ENCODE data around the gene CD7.

- TF ChIP-seq, protein P1, sequence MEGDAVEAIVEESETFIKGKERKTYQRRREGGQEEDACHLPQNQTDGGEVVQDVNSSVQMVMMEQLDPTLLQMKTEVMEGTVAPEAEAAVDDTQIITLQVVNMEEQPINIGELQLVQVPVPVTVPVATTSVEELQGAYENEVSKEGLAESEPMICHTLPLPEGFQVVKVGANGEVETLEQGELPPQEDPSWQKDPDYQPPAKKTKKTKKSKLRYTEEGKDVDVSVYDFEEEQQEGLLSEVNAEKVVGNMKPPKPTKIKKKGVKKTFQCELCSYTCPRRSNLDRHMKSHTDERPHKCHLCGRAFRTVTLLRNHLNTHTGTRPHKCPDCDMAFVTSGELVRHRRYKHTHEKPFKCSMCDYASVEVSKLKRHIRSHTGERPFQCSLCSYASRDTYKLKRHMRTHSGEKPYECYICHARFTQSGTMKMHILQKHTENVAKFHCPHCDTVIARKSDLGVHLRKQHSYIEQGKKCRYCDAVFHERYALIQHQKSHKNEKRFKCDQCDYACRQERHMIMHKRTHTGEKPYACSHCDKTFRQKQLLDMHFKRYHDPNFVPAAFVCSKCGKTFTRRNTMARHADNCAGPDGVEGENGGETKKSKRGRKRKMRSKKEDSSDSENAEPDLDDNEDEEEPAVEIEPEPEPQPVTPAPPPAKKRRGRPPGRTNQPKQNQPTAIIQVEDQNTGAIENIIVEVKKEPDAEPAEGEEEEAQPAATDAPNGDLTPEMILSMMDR (IDR thresholded peaks at IDR 0.05), result no peak
- TF ChIP-seq POLR2A (IDR thresholded peaks at IDR 0.05), result no peak
- peak in 1 of 2 donors; percentile 41 for TF ChIP-seq POLR2AphosphoS5 (IDR thresholded peaks at IDR 0.05; ENCODE audit: insufficient read depth in 1 of 2, low read depth in 1 of 2)
Measured at GRCh38 chr17:82349287-82349701, 31.9 kb upstream of the CD7 start.

Data from vagina (tissue), 2 donors.